Skeletal muscle cell (primary cell): Measurements from ENCODE around the gene TCTN3.
"Not testable (repeated sequence)": the region's sequence is repeated elsewhere in the genome, so short reads cannot be mapped to it uniquely, and the experiment has no call there.

Experiments used
- DNase-seq: peaks from one replicate; pipeline ENCODE4 v3.0.0-alpha.2; 2010; ENCODE audit warnings: low read depth
- H3K4me3 ChIP-seq: 2 replicates; pipeline ENCODE4 v1.5.1; 2011; ENCODE audit warnings: low read depth, mild to moderate bottlenecking, control low read depth, low read length, moderate library complexity

TCTN3 gene

GRCh38 chr10:95644901-95645300, 48.8 kb downstream of the TCTN3 start:
- no peak overlapping the region for H3K4me3 ChIP-seq
- no peak for DNase-seq

DNA sequence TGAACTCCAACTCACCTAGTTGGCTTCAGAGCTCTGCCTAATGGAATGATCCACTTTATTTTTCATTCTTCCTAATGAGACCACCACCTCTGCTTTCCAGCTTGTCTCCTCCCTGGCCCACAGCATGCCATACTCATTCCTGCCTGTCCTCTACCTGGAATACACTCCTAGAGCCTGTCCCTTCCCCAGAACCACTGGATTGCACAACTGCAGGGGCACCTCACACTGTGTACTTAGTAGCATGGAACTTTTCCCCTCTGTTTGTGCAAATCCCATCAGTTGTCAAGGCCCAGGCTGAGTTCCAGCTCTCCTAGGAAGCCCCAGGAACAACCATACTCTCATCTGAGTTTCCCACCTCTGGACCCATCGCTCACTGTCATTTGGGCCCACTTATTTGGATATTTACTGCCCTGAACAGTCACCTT, 52.8 kb downstream of the TCTN3 start:
- DNase-seq: no peak
- H3K4me3 ChIP-seq: no peak overlapping the region

DNA sequence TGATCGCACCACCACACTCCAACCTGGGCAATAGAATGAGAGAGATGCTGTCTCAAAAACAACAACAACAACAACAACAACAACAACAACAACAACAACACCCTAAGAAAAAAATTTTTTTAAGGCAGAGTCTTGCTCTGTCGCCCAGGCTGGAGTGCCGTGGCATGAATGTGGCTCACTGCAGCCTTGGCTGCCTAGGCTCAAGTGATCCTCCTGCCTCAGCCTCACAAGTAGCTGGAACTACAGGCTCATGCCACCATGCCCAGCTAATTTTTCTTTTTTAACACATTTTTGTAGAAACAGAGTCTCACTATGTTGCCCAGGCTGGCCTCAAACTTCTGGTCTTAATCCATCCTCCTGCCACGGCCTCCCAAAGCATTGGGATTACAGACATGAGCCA, 55.8 kb downstream of the TCTN3 start:
- DNase-seq: no peak
- H3K4me3 ChIP-seq: no peak overlapping the region

GRCh38 chr10:95637140-95637539, 56.6 kb downstream of the TCTN3 start:
- DNase-seq: no peak

GRCh38 chr10:95635319-95635733, 58.4 kb downstream of the TCTN3 start:
- no peak for DNase-seq
- H3K4me3 ChIP-seq: no peak overlapping the region

More at GRCh38 chr10:95637140-95637539, 56.6 kb downstream of the TCTN3 start:
- H3K4me3 ChIP-seq: no peak overlapping the region

DNA sequence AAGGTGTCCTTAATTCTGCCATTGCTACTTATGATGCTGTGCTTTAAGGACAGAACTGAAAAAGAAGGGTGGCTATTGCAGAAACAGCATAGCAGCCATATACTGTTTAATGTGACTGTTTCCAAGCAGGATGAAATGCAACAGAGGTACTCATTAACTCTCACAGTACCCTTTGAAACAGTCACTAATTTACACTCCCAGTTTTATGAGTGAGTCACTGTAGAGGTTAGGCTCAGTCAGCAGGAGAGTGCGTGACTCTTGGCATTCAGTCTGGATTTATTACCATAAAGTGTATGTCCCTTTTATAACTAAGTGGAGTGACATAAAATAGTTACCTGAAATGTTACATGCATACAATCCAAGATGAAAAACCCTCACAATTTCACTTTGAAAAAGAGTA, 64.9 kb downstream of the TCTN3 start:
- DNase-seq: no peak

DNA sequence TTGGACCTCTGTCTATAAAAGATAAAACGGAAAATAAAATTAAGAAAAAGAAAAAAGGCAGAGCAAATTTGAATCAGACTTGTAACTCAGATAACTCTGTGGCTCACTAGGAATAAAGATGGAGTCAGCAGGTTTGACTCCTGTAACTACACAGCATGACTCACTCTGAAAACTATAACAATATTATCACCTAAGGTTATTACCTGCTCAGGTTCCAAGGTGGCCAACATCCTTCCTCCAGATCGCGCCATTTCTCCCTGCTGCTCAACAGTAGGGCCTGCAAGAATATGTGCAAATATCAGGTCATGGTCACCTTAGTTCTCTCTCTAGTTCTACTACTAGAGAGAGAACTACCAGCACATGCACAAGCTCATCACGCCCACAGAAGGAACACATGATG, 67.2 kb downstream of the TCTN3 start:
- H3K4me3 ChIP-seq: no peak overlapping the region
- no peak for DNase-seq

More for the DNA sequence above, 64.9 kb downstream of the TCTN3 start:
- H3K4me3 ChIP-seq: no peak overlapping the region

- H3K4me3 ChIP-seq, DNase-seq: not testable (repeated sequence)
Measured at GRCh38 chr10:95620415-95620814, 73.3 kb downstream of the TCTN3 start.

GRCh38 chr10:95618101-95618500, 75.6 kb downstream of the TCTN3 start:
- H3K4me3 ChIP-seq: no peak overlapping the region
- no peak for DNase-seq

DNA sequence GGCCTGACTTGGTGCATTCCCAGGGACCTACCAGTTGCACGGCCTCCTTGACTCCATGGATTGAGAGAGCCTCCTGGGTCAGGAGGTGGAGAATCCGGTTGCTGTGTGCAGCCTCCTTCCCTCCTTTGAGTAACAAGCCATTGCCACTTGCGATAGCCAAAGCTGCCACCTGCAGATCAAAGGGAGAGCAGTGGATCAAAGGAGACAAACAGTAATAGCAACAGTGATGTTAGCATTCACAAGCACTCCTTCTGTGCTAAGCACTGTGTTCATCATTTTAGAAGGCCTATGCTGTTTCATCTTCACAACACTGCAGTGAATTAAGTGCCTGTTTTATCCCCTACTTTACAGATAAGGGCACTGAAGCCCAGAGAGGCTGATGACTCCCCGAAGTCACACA, 77.3 kb downstream of the TCTN3 start:
- no peak overlapping the region for H3K4me3 ChIP-seq
- DNase-seq: no peak
